Epidermal melanocyte (primary cell): ENCODE results near the gene TCFL5.

Source experiments
- DNase-seq: peaks from one replicate; pipeline ENCODE4 v3.0.0; 2011; ENCODE audit warnings: low spot score; ENCODE audit not compliant: insufficient read length

The TCFL5 gene

GRCh38 chr20:62812907-62813200 is 48.8 kb downstream of the TCFL5 start:
- DNase-seq = no peak

GRCh38 chr20:62812181-62812906 is 49.3 kb downstream of the TCFL5 start:
- no peak for DNase-seq

- DNase-seq = no peak
These were observed 49.9 kb downstream of the TCFL5 start for GRCh38 chr20:62811720-62812119.

- DNase-seq = no peak
These were observed 50.3 kb downstream of the TCFL5 start for GRCh38 chr20:62811320-62811719.

GRCh38 chr20:62809530-62810428 is 51.8 kb downstream of the TCFL5 start:
- DNase-seq = no peak

- peak; percentile 94 for DNase-seq
These were observed 53.3 kb downstream of the TCFL5 start for GRCh38 chr20:62808211-62808865.

- no peak for DNase-seq
These were observed 54.0 kb downstream of the TCFL5 start for GRCh38 chr20:62807444-62808210.

- no peak for DNase-seq
These were observed 55.1 kb downstream of the TCFL5 start for GRCh38 chr20:62806383-62807050.

GRCh38 chr20:62805711-62806382 is 55.8 kb downstream of the TCFL5 start:
- DNase-seq = no peak

GRCh38 chr20:62805155-62805710 is 56.4 kb downstream of the TCFL5 start:
- no peak for DNase-seq

GRCh38 chr20:62804627-62805154 is 56.9 kb downstream of the TCFL5 start, which contains the start of gene OGFR:
Gene OGFR, plus strand, starts transcription at chr20:62804835. Its CDS starts 25 bp downstream, at chr20:62804860.
- peak; percentile 83 for DNase-seq

GRCh38 chr20:62804021-62804626 is 57.5 kb downstream of the TCFL5 start:
- DNase-seq = no peak

GRCh38 chr20:62802026-62802712 is 59.5 kb downstream of the TCFL5 start:
- DNase-seq = no peak

GRCh38 chr20:62801284-62802010 is 60.2 kb downstream of the TCFL5 start:
- no peak for DNase-seq

GRCh38 chr20:62800314-62801259 is 61.0 kb downstream of the TCFL5 start:
- DNase-seq = no peak

- DNase-seq = no peak
These were observed 61.7 kb downstream of the TCFL5 start for GRCh38 chr20:62799873-62800272.

- no peak for DNase-seq
These were observed 62.2 kb downstream of the TCFL5 start for GRCh38 chr20:62799459-62799858.
